WTC11 (cell line): ENCODE results near the gene DAP3.

ENCODE experiments used
- ATF2 ChIP-seq: sonication (generic); formaldehyde crosslinking; IDR thresholded peaks from 2 replicates; pipeline ENCODE4 v1.8.1; 2022; ENCODE audit warnings: low read depth, missing genetic modification reagents, borderline replicate concordance
- ATF3 ChIP-seq: sonication (generic); formaldehyde crosslinking; conservative IDR thresholded peaks from 2 replicates; pipeline ENCODE4 v1.8.1; 2022; ENCODE audit warnings: mild to moderate bottlenecking, missing genetic modification reagents
- CREB1 ChIP-seq: sonication (generic); formaldehyde crosslinking; IDR thresholded peaks from 2 replicates; pipeline ENCODE4 v1.8.0; 2023; ENCODE audit warnings: mild to moderate bottlenecking, missing genetic modification reagents
- CTCF ChIP-seq: fragments of 200-600 bp; IDR thresholded peaks from 2 replicates; pipeline ENCODE4 v1.8.0; 2022; ENCODE audit warnings: antibody characterized with exemption
- ELF4 ChIP-seq: sonication (generic); formaldehyde crosslinking; IDR thresholded peaks from 2 replicates; pipeline ENCODE4 v1.8.1; 2022; ENCODE audit warnings: low read depth, mild to moderate bottlenecking, moderate library complexity, missing genetic modification reagents
- FOXJ3 ChIP-seq: sonication (generic); formaldehyde crosslinking; IDR thresholded peaks from 2 replicates; pipeline ENCODE4 v1.9.0; 2021; ENCODE audit warnings: missing genetic modification reagents, mild to moderate bottlenecking, borderline replicate concordance
- FOXK1 ChIP-seq: sonication (generic); formaldehyde crosslinking; IDR thresholded peaks from 2 replicates; pipeline ENCODE4 v1.8.0; 2022; ENCODE audit warnings: mild to moderate bottlenecking, moderate library complexity, missing genetic modification reagents
- HMGXB4 ChIP-seq: sonication (generic); formaldehyde crosslinking; IDR thresholded peaks from 2 replicates; pipeline ENCODE4 v1.8.1; 2023; ENCODE audit warnings: mild to moderate bottlenecking, moderate library complexity, missing genetic modification reagents
- MLX ChIP-seq: sonication (generic); formaldehyde crosslinking; IDR thresholded peaks from 2 replicates; pipeline ENCODE4 v1.8.1; 2023; ENCODE audit warnings: mild to moderate bottlenecking, missing genetic modification reagents, moderate library complexity
- SP1 ChIP-seq: sonication (generic); formaldehyde crosslinking; conservative IDR thresholded peaks from 2 replicates; pipeline ENCODE4 v1.8.1; 2022; ENCODE audit warnings: missing genetic modification reagents
- USF1 ChIP-seq: sonication (generic); formaldehyde crosslinking; IDR thresholded peaks from 2 replicates; pipeline ENCODE4 v1.8.0; 2022; ENCODE audit warnings: mild to moderate bottlenecking, missing genetic modification reagents
- USF2 ChIP-seq: sonication (generic); formaldehyde crosslinking; IDR thresholded peaks from 2 replicates; pipeline ENCODE4 v1.8.1; 2023; ENCODE audit warnings: mild to moderate bottlenecking, missing genetic modification reagents, moderate library complexity
- ZNF232 ChIP-seq: sonication (generic); formaldehyde crosslinking; IDR thresholded peaks from 2 replicates; pipeline ENCODE4 v1.8.0; 2022; ENCODE audit warnings: mild to moderate bottlenecking, missing genetic modification reagents
- ZNF416 ChIP-seq: fragments of 250-450 bp; sonication (Bioruptor Pico); IDR thresholded peaks from 2 replicates; pipeline ENCODE4 v1.9.0; 2021; ENCODE audit warnings: mild to moderate bottlenecking, inconsistent platforms

- TF ChIP-seq CTCF (no peak), MLX (CRISPR knock-in tag) (no peak), USF1 (no peak), ZNF416 (no peak), USF2 (CRISPR knock-in tag) (no peak), ZNF232 (CRISPR knock-in tag) (no peak), CREB1 (no peak), ATF3 (CRISPR knock-in tag) (no peak), SP1 (no peak), ATF2 (CRISPR knock-in tag) (no peak), FOXK1 (CRISPR knock-in tag) (no peak), HMGXB4 (CRISPR knock-in tag) (no peak), FOXJ3 (no peak), ELF4 (CRISPR knock-in tag) (no peak)
Observed at GRCh38 chr1:155696524-155696923, 7.6 kb downstream of the DAP3 start.
